Measurements from ENCODE around the gene FAM107B. TPM values are rescaled to one million over a fixed set of nuclear protein-coding genes. Genes with fewer than 3 reads are reported as not detected.

The FAM107B gene
- 79.3 and 89.9 TPM in 2 replicates for total RNA-seq

GRCh38 chr10:14774797-14775196 is at the start of gene FAM107B:
Gene FAM107B, minus strand, starts transcription at chr10:14774897. Its CDS starts 234 bp downstream, at chr10:14774663.

Other genes starting within 250 kb of the FAM107B start
- 0.44 and 1.1 TPM in 2 replicates for gene CDNF, start 63.1 kb upstream of the FAM107B start, total RNA-seq
- 14.9 and 15.9 TPM in 2 replicates for gene HSPA14, start 63.4 kb upstream of the FAM107B start, total RNA-seq
- 9.7 and 10.8 TPM in 2 replicates for gene MSANTD7, start 63.4 kb upstream of the FAM107B start, total RNA-seq
- 18.3 and 20.8 TPM in 2 replicates for gene SUV39H2, start 104.0 kb upstream of the FAM107B start, total RNA-seq
- 5.0 and 6.6 TPM in 2 replicates for gene DCLRE1C, start 179.2 kb upstream of the FAM107B start, total RNA-seq
- gene MEIG1, start 184.5 kb upstream of the FAM107B start, total RNA-seq, result not detected in 2 replicates

Data from mammary microvascular endothelial cell (primary cell).